ENCODE measurements around the gene BSN. TPM values are rescaled to one million over a fixed set of nuclear protein-coding genes. Genes with fewer than 3 reads are reported as not detected.

The BSN gene
- total RNA-seq, 1 experiment from 2014 or later, result 0.87 TPM

DNA sequence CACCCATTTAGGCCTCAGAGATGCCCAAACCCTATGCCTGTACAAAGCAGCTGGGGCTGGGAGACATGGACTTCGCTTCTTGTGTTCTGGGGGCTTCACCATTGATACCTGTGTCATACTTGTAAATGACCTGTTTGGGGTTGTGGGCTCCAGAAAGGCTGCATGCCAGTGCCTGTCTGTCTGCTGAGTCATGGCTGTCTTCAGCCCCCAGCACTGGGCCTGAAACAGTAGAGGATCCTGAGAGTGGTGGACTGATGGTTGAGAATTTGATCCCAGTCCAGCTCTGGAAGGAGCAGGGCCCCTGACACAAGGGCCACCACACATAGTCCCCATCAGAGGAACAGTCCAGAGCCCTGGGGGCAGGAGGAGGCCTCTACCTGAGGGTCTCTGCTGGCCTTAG is 95.3 kb downstream of the BSN start:
- intact Hi-C loops (cut with micrococcal nuclease; ENCODE audit: unreplicated experiment) (no loop called here), in situ Hi-C loops (cut with HindIII; ENCODE audit: low pct_unique_long_range_greater_than_20kb, low sequenced_read_pairs) (no loop called here)
- POLR2A ChIA-PET, result no interaction called here
- no peaks in the 10 kb centered on the region for H3K4me1 ChIP-seq (ENCODE audit: control insufficient read depth, insufficient read depth, low read length)
- H3K27ac ChIP-seq (ENCODE audit: low read length), result no peak overlapping the region
- TF ChIP-seq TCF7L2 (IDR thresholded peaks at IDR 0.05; ENCODE audit: low read depth, low read length) (no peak), SIN3A (IDR thresholded peaks at IDR 0.05; ENCODE audit: borderline replicate concordance, insufficient read depth, low read depth, low read length) (no peak), POLR2AphosphoS5 (IDR thresholded peaks at IDR 0.05; ENCODE audit: low read depth, low read length) (no peak)
- TF ChIP-seq, protein P1, sequence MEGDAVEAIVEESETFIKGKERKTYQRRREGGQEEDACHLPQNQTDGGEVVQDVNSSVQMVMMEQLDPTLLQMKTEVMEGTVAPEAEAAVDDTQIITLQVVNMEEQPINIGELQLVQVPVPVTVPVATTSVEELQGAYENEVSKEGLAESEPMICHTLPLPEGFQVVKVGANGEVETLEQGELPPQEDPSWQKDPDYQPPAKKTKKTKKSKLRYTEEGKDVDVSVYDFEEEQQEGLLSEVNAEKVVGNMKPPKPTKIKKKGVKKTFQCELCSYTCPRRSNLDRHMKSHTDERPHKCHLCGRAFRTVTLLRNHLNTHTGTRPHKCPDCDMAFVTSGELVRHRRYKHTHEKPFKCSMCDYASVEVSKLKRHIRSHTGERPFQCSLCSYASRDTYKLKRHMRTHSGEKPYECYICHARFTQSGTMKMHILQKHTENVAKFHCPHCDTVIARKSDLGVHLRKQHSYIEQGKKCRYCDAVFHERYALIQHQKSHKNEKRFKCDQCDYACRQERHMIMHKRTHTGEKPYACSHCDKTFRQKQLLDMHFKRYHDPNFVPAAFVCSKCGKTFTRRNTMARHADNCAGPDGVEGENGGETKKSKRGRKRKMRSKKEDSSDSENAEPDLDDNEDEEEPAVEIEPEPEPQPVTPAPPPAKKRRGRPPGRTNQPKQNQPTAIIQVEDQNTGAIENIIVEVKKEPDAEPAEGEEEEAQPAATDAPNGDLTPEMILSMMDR (IDR thresholded peaks at IDR 0.05), result no peak
- H3K4me3 ChIP-seq (ENCODE audit: low read depth in 2 of 2, low read length in 2 of 2), result no peak overlapping the region
- no TSS peak for BruUV-seq (replicated peaks)
- no peaks in the 10 kb centered on the region for H3K9me3 ChIP-seq (ENCODE audit: control insufficient read depth, insufficient read depth, low read depth, low read length)
- DNase-seq (ENCODE audit: low read depth, low spot score) (no peak), ATAC-seq (no peak)
- no peaks in the 10 kb centered on the region for H3K36me3 ChIP-seq (ENCODE audit: control insufficient read depth, insufficient read depth, low read length)
- no peaks in the 10 kb centered on the region for H3K27me3 ChIP-seq (ENCODE audit: control insufficient read depth, insufficient read depth, low read length)
- CTCF ChIA-PET, result no interaction called here

DNA sequence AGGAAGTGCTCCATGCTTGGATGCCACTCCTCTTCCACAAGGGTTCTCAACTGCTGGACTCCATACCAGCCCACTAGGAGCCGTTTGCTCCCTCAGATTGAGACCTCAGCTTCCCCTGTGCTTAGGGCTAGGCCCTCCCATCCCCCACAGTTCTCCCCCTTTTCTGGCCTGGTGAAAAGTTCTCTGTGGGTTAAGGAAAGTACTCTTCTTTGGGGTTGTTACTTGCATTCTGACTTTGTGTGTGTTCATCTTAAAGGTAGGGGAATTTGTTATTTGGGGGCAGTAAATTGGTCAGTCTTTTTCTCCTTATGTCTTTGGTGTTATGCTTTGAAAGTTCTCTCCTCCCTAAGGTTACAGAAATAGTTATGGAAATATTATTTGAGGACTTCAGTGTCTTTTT is 95.9 kb downstream of the BSN start:
- intact Hi-C loops (cut with micrococcal nuclease; ENCODE audit: unreplicated experiment) (no loop called here), in situ Hi-C loops (cut with HindIII; ENCODE audit: low pct_unique_long_range_greater_than_20kb, low sequenced_read_pairs) (no loop called here)
- Histone ChIP-seq H3K27ac (ENCODE audit: low read length) (no peak overlapping the region), H3K27me3 (ENCODE audit: control insufficient read depth, insufficient read depth, low read length) (no peaks in the 10 kb centered on the region), H3K4me3 (ENCODE audit: low read depth in 2 of 2, low read length in 2 of 2) (no peak overlapping the region), H3K4me1 (ENCODE audit: control insufficient read depth, insufficient read depth, low read length) (no peaks in the 10 kb centered on the region), H3K36me3 (ENCODE audit: control insufficient read depth, insufficient read depth, low read length) (no peaks in the 10 kb centered on the region), H3K9me3 (ENCODE audit: control insufficient read depth, insufficient read depth, low read depth, low read length) (no peaks in the 10 kb centered on the region)
- CTCF ChIA-PET, result no interaction called here
- POLR2A ChIA-PET, result no interaction called here
- DNase-seq (ENCODE audit: low read depth, low spot score) (no peak), ATAC-seq (no peak)
- TF ChIP-seq SIN3A (IDR thresholded peaks at IDR 0.05; ENCODE audit: borderline replicate concordance, insufficient read depth, low read depth, low read length) (no peak), TCF7L2 (IDR thresholded peaks at IDR 0.05; ENCODE audit: low read depth, low read length) (no peak)
- TF ChIP-seq, protein P1 (IDR thresholded peaks at IDR 0.05), result no peak
- TF ChIP-seq, protein P2, sequence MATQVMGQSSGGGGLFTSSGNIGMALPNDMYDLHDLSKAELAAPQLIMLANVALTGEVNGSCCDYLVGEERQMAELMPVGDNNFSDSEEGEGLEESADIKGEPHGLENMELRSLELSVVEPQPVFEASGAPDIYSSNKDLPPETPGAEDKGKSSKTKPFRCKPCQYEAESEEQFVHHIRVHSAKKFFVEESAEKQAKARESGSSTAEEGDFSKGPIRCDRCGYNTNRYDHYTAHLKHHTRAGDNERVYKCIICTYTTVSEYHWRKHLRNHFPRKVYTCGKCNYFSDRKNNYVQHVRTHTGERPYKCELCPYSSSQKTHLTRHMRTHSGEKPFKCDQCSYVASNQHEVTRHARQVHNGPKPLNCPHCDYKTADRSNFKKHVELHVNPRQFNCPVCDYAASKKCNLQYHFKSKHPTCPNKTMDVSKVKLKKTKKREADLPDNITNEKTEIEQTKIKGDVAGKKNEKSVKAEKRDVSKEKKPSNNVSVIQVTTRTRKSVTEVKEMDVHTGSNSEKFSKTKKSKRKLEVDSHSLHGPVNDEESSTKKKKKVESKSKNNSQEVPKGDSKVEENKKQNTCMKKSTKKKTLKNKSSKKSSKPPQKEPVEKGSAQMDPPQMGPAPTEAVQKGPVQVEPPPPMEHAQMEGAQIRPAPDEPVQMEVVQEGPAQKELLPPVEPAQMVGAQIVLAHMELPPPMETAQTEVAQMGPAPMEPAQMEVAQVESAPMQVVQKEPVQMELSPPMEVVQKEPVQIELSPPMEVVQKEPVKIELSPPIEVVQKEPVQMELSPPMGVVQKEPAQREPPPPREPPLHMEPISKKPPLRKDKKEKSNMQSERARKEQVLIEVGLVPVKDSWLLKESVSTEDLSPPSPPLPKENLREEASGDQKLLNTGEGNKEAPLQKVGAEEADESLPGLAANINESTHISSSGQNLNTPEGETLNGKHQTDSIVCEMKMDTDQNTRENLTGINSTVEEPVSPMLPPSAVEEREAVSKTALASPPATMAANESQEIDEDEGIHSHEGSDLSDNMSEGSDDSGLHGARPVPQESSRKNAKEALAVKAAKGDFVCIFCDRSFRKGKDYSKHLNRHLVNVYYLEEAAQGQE (IDR thresholded peaks at IDR 0.05; ENCODE audit: insufficient read depth in 1 of 2, low read depth in 2 of 2, low read length in 1 of 2), result no peak
- BruUV-seq (replicated peaks), result no TSS peak
